ENCODE results near the gene VSNL1.

DNA sequence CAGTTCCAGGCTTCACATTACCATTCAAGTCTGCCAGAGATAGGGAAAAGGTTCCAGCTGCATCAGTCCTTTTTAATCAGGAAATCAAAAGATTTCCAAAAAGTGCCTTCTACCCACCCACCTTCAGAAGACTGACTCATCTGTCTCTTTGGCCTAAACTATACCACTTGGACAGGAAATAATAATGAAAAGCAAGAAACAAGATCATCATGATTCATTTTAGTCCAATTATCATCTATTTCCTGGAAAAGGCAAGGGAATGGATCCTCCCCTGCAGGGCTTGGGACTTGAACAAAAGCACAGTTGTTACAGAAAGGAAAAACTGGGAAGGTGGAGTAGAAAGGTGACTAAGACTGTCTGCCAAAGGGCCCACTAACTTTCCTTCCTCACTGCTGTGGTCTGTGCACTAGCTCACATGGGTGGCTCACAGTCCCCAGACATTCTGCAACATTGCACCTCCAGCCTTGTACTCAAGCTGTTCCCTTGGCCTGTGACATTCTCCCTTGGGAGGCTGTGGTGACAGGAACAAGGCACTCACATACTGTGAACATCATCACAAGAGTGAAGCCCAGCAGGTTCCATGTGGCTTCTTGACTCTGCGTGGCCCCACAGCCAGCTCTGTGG is 75.3 kb downstream of the VSNL1 start:
- TF ChIP-seq, protein P1, sequence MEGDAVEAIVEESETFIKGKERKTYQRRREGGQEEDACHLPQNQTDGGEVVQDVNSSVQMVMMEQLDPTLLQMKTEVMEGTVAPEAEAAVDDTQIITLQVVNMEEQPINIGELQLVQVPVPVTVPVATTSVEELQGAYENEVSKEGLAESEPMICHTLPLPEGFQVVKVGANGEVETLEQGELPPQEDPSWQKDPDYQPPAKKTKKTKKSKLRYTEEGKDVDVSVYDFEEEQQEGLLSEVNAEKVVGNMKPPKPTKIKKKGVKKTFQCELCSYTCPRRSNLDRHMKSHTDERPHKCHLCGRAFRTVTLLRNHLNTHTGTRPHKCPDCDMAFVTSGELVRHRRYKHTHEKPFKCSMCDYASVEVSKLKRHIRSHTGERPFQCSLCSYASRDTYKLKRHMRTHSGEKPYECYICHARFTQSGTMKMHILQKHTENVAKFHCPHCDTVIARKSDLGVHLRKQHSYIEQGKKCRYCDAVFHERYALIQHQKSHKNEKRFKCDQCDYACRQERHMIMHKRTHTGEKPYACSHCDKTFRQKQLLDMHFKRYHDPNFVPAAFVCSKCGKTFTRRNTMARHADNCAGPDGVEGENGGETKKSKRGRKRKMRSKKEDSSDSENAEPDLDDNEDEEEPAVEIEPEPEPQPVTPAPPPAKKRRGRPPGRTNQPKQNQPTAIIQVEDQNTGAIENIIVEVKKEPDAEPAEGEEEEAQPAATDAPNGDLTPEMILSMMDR (IDR thresholded peaks at IDR 0.05), result no peak
- TF ChIP-seq EZH2 (IDR thresholded peaks at IDR 0.05; ENCODE audit: borderline replicate concordance, insufficient read depth, low read depth, low read length, poor library complexity, severe bottlenecking), result no peak

All from B cell (primary cell).